ENCODE measurements around the gene GK. TPM values are rescaled to one million over a fixed set of nuclear protein-coding genes. Genes with fewer than 3 reads are reported as not detected.

Gene GK
- total and polyA plus RNA-seq, 10 donors, result 3.5 to 55.4 (median 18.1) TPM

GRCh38 chrX:30735839-30736238, 82.6 kb downstream of the GK start:
- WGBS, 5 donors, result 4 to 17% (median 11%) methylated on average over 6 of the region's 6 CpGs
- Histone ChIP-seq H3K27ac (no peak overlapping the region), H3K36me3 (peaks cover 0 to under 1% (median 0%) of the 10 kb centered on the region in 6 donors), H3K4me3 (no peak overlapping the region), H3K27me3 (replicated peaks in 1 of 7) (no peaks in the 10 kb centered on the region), H3K9me3 (no peaks in the 10 kb centered on the region), H3K4me1 (no peaks in the 10 kb centered on the region)
- TF ChIP-seq POLR2A (IDR thresholded peaks at IDR 0.05) (no peak), CTCF (IDR thresholded peaks at IDR 0.05 in 8 of 11, conservative IDR thresholded peaks at IDR 0.05 in 3 of 11) (peak in 9 of 11 experiments; percentile 18 to 63 (median 51))
- no peak for DNase-seq
- intact Hi-C loops (cut with DNase I; ENCODE audit: low total_unique reads), result no loop called here

GRCh38 chrX:30741545-30741944, 88.3 kb downstream of the GK start:
- no peaks in the 10 kb centered on the region for H3K4me1 ChIP-seq
- WGBS, 5 donors, result 54 to 94% (median 65%) methylated on average over 3 of the region's 3 CpGs
- TF ChIP-seq POLR2AphosphoS5 (IDR thresholded peaks at IDR 0.05) (no peak), POLR2A (IDR thresholded peaks at IDR 0.05) (no peak), CTCF (IDR thresholded peaks at IDR 0.05 in 8 of 11, conservative IDR thresholded peaks at IDR 0.05 in 3 of 11) (no peak)
- H3K36me3 ChIP-seq, result no peaks in the 10 kb centered on the region
- H3K27me3 ChIP-seq (replicated peaks in 1 of 7), result no peaks in the 10 kb centered on the region
- H3K27ac ChIP-seq, result no peak overlapping the region
- intact Hi-C loops (cut with DNase I; ENCODE audit: low total_unique reads), result no loop called here
- no peak for DNase-seq
- no peaks in the 10 kb centered on the region for H3K9me3 ChIP-seq
- no peak overlapping the region for H3K4me3 ChIP-seq

- 85 to 96% (median 91%) methylated on average over 7 to 11 of the region's 11 CpGs for WGBS, 5 donors
- intact Hi-C loops (cut with DNase I; ENCODE audit: low total_unique reads), result no loop called here
- no peaks in the 10 kb centered on the region for H3K4me1 ChIP-seq
These were observed 95.2 kb downstream of the GK start for GRCh38 chrX:30748342-30748960.

GRCh38 chrX:30751497-30751896, 98.3 kb downstream of the GK start:
- no peak overlapping the region for H3K4me3 ChIP-seq
- H3K4me1 ChIP-seq, result no peaks in the 10 kb centered on the region
- DNase-seq, result no peak
- WGBS, 5 donors, result 75 to 94% (median 88%) methylated on average over 3 of the region's 3 CpGs
- intact Hi-C loops (cut with DNase I; ENCODE audit: low total_unique reads), result no loop called here
- no peaks in the 10 kb centered on the region for H3K36me3 ChIP-seq
- no peaks in the 10 kb centered on the region for H3K9me3 ChIP-seq
- no peaks in the 10 kb centered on the region for H3K27me3 ChIP-seq (replicated peaks in 1 of 7)
- no peak for TF ChIP-seq POLR2AphosphoS5 (IDR thresholded peaks at IDR 0.05)
- no peak for TF ChIP-seq CTCF (IDR thresholded peaks at IDR 0.05 in 8 of 11, conservative IDR thresholded peaks at IDR 0.05 in 3 of 11)
- no peak for TF ChIP-seq POLR2A (IDR thresholded peaks at IDR 0.05)
- H3K27ac ChIP-seq, result no peak overlapping the region

More at GRCh38 chrX:30748342-30748960, 95.2 kb downstream of the GK start:
- no peak for TF ChIP-seq POLR2A (IDR thresholded peaks at IDR 0.05)
- Histone ChIP-seq H3K27me3 (replicated peaks in 1 of 7) (no peaks in the 10 kb centered on the region), H3K9me3 (no peaks in the 10 kb centered on the region), H3K36me3 (no peaks in the 10 kb centered on the region), H3K4me3 (no peak overlapping the region), H3K27ac (no peak overlapping the region)
- DNase-seq, result no peak

Measured in spleen (tissue), 11 donors.